ENCODE results near the gene TSACC. TPM values are rescaled to one million over a fixed set of nuclear protein-coding genes. Genes with fewer than 3 reads are reported as not detected.
A peak's percentile ranks its signal among the peaks of the same experiment; 100 is the strongest.
"Not testable (repeated sequence)": the region's sequence is repeated elsewhere in the genome, so short reads cannot be mapped to it uniquely, and the experiment has no call there.

Gene TSACC
- polyA plus RNA-seq, 1 donor: 1.2 TPM

DNA sequence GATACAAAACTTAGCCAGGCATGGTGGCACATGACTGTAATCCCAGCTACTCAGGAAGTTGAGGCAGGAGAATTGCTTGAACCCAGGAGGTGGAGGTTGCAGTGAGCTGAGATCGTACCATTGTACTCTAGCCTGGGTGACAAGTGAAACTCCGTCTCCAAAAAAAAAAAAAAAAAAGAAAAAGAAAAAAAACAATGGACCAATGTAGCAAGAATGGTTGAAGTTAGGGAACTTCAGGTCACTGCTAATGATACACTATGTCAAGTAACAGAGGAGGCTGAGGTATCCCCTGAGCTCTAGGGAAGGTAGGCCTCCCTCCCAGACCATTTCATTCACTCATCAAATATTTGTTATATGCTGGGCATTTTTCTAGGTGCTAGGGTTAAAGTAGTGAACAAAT is 7.7 kb downstream of the TSACC start:
- not testable (repeated sequence) for DNase-seq

DNA sequence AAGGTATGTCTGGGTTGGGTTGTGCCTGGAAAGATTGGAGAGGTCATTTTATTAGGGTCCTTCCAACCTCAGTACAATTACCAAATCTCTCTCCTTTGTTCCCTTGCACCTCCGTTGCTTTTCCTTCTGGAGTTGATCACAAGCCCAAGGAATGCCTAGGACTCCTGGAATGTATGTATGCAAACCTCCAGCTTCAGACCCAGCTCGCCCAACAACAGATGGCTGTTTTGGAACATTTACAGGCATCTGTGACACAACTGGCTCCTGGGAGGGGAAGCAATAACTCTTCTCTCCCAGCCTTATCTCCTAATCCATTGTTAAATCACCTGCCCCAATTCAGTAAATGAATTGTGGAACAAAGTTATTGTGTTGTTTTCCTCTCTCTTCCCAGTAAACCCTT is 8.3 kb downstream of the TSACC start:
- no peak for DNase-seq

DNA sequence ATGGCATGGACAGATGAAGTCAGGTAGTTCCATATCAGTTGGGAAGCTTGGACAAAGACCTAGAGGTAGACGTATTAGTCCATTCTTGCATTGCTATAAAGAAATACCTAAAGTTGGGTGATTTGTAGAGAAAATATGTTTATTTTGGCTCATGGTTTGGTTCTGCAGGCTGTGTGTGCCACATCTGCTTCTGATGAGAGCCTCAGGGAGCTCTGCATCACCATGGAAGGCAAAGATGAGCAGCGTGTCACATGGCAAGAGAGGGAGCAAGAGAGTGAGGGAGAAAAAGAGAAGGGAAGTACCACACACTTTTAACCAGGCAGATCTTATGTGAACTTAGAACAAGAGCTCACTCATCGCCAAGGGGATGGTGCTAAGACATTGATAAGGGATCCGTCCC is 9.0 kb downstream of the TSACC start:
- DNase-seq: no peak

- not testable (repeated sequence) for DNase-seq
Measured at GRCh38 chr1:156352481-156352880, 14.2 kb downstream of the TSACC start.

GRCh38 chr1:156356262-156356874 is 18.0 kb downstream of the TSACC start:
- no peak for DNase-seq

DNA sequence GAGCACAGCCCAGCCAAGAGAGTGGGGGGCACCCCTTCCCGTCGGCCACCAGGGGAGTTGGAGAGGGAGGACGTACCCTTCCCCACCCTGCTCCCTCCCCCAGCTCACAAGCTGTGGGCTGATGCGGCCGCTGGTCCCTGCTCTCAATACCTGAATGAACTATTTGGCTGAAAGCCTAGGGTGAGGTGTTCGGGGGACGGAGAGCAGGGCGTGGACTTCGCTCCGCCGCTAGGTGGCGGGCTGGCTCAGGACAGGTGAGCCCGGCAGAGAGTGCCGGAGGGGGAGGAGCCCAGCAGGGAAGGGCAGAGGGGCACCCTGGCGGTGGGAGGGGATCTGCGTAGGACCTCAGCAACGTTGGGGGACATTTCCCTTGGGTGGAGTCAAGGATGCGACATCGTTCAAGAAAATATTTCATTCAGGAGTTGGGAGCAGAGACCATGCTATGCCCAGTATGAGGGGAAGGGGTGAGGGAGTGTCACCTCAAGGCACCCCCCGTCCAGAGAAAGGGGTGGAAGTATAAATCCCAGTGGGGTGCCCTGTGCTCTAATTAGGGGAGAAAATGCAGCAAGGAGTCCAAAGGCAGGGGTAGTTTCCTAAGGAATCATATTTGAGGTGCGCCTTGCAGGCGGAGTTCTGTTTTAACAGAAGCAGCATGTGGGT is 18.7 kb downstream of the TSACC start:
- peak; percentile 62 for DNase-seq

DNA sequence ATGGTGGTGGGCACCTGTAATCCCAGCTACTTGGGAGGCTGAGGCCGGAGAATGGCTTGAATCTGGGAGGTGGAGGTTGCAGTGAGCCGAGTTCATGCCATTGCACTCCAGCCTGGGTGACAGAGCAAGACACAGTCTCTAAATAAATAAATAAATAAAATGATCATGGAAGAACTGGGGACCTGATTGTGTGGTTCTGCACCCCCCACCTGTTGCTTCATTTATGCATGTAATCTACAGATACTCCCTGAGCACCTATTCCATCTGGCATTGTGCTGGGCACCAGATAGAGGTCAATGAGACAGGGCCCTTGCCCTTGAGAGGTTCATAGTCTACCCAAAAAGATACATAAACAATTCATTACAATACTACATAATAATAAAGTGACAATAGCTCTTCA is 19.7 kb downstream of the TSACC start:
- no peak for DNase-seq

DNA sequence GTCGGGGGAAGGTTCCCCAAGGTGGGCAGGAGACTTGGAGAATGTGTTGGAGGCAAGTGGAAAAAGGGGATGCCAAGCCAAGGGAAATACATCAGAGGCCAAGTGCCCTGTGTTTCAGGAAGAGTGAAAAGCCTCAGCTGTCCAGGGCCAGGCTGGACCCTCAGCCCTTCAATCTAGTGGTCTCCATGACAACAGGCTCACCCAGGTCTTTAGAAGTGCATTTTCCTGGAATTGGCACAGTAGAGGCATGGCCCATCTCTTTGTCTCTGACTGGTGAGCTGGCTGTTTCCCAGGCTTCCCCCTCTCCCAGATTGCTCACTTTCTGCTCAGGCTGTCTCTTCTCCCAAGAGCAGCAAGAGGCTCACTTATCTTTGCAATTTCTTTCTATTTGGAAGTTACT is 20.3 kb downstream of the TSACC start:
- DNase-seq: no peak

DNA sequence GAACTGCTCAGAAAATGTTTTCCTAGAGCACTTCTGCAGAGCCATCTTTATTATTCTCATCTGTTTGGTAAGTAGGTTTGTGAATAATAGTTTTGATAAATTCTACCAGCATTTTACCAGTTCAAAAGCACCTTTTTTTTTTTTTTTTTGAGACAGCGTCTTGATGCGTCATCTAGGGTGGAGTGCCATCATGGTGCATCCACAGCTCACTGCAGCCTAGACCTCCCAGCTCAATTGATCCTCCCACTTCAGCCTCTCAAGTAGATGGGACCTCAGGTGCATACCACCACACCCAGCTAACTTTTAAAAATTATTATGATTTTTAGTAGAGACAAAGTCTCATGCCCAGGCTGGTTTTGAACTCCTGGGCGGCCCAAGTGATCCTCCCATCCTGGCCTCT is 20.9 kb downstream of the TSACC start:
- DNase-seq: no peak

GRCh38 chr1:156359973-156360372 is 21.6 kb downstream of the TSACC start:
- no peak for DNase-seq

- DNase-seq: no peak
Measured at GRCh38 chr1:156360534-156360933, 22.2 kb downstream of the TSACC start.

DNA sequence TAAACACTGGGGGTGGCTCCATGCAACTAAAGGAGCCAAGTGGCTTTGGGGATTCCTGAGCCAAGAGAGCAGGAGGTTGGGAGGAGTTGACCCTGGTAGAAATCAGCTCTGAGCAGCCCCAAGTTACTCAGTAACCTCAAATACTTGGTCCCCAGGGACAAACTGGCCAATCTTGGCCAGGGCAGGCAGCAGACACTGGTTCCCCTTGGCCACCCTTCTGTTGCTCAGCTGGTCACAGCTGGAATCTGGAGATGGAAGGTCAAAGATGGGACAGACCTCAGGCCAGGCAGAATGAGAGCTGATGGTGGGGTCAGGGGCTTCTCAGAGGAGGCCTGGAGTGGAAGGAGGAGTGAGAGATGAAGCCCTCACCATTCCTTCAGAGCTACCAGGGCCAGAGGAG is 27.4 kb downstream of the TSACC start:
- DNase-seq: no peak

GRCh38 chr1:156366378-156367166 is 28.2 kb downstream of the TSACC start:
- no peak for DNase-seq

GRCh38 chr1:156367383-156368156 is 29.2 kb downstream of the TSACC start:
- DNase-seq: no peak

DNA sequence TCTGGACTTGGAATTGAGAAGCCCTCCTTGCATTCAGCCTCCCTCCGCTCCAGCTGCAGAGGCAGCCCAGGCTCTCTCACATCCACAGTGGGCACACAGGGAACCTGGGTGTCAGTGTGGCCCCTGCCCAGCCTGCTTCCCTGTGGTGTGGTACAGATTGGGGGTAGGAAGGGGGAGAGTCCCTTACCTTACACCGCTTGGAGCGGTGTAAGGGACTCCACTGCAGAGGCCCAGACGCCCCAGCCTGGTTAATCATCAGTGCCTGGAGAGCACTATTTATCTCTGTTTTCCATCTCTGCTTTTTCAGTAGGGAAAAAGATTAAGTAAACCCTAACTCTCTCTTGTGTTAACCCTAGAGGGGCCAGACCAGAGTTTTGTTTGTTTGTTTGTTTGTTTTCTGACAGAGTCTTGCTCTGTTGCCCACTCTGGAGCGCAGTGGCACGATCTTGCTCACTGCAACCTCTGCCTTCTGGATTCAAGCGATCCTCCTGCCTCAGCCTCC is 29.9 kb downstream of the TSACC start:
- DNase-seq: no peak

DNA sequence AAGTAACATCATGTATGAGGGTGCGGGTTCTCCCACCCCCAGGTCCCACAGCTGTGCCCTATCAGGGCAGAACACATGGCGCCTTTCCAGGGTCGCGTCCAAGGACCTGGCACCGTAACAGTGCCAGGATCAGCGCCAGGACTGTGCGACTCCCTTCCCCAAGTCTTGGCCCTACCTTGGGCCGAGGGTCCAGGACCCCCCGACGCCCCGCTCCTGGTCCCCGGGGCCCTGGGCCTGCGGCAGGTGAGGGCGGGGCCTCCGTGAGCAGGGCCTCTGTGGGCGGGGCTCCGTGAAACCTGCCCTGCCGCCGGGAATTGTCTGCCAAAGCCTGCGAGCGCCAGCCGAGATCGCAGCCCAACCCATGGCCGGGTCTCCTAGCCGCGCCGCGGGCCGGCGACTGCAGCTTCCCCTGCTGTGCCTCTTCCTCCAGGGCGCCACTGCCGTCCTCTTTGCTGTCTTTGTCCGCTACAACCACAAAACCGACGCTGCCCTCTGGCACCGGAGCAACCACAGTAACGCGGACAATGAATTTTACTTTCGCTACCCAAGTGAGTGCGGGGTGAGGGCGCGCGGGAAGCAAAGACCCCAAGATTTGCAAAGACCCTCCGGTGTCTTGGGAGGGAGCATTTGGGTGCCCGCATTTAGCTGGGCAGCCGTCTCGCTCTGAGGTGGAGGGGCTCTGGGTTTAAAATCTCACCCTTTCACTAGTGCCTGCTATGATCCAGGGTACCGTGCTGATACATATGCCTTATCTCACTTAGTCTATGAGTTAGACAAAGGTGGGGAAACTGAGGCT is 30.8 kb downstream of the TSACC start, which contains the start of gene RHBG:
Gene RHBG, plus strand, starts transcription at position 323 of the 796 bp plus-strand sequence. Its CDS starts 39 bp downstream, at position 362.
- peak; percentile 34 for DNase-seq

- DNase-seq: not testable (repeated sequence)
Measured at GRCh38 chr1:156369685-156370286, 31.5 kb downstream of the TSACC start.

GRCh38 chr1:156371553-156372264 is 33.4 kb downstream of the TSACC start:
- DNase-seq: peak; percentile 58

DNA sequence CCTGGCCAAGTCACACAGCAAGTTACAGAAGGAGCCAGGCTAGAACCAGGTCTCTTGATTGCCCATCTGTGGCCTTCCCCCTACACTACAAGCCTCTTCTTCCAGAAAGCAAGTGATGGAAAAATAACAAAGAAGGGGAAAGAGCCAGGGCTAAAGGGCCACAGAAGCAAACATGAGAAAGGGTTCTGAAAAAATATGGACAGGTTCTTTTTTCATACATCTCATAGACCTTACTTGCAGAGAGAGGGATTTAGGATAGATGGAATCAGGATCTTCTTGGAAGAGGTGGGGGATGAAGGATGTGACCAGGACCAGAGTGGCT is 33.9 kb downstream of the TSACC start:
- no peak for DNase-seq

DNA sequence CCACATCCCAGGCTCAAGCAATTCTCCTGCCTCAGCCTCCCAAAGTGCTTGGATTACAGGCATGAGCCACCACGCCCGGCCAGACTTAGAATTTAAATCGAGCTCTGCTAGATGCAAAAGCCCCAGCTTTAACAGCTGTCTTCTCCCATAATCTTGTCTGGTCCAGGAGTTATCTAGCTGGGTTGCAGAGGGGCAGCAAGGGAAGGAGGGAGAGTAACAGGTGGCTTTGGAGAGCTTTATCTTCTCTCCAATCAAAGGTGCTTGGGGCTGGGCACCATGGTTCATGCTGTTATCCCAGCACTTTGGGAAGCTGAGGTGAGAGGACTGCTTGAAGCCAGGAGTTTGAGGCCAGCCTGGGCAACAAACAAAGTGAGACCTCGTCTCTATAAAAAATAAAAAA is 34.5 kb downstream of the TSACC start:
- no peak for DNase-seq

All from left kidney (tissue), 2 donors.